ENCODE results near the gene DCTN2. TPM values are rescaled to one million over a fixed set of nuclear protein-coding genes. Genes with fewer than 3 reads are reported as not detected.
A peak's percentile ranks its signal among the peaks of the same experiment; 100 is the strongest.

Gene DCTN2
- total RNA-seq, result 102 to 103 TPM (median 102 TPM) in 3 replicates

DNA sequence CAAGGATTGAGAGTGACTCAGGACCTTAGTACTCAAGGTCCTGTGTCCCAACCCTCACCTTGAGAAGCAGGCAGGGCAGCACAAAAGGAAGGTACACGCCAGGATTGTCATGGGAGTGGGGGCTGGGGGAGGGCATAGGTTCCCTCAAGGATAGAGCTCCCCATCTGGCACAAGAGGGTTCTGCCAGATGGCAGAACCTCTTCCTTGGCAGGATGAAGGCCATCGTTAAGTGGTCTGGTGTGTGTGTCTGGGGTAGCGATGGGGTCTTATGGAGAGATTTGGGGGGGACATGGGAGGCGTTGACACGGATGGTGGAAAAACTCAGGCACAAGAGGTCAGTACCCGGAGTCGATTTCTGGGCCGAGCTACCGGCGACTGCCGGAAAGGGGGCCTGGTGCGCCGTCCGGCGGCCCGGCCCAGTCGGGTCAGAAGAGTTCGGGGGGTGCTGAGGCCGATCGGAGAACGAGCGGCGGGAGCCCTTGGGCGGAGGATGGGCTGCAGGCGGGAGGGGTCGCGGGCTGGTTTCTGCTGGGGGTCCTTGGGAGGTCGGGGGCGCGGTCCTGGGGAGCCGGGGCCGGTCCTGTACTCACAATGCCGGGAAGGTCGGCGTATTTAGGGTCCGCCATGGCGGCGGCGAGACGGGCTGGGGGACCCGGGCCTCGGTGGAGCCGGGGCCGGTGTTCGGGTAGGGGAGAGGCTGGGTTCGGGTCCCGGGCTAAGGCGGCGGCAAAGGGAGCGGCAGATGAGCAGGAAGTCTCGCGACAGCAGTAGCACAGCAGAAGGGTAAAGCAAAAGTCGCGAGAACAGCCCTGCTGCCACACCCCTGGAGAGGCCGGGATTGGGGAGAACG, at the start of gene DCTN2:
Gene DCTN2, minus strand, starts transcription at position 755 of the 850 bp plus-strand sequence. Its CDS starts 129 bp downstream, at position 626.
- no peak for TF ChIP-seq CTCF (IDR thresholded peaks at IDR 0.05; ENCODE audit: unreplicated experiment)
- peaks cover 16% of the 10 kb centered on the region for H3K4me1 Mint-ChIP-seq
- H3K36me3 Mint-ChIP-seq, result peaks cover 4% of the 10 kb centered on the region
- H3K27ac Mint-ChIP-seq, result peak within 1 kb of the TSS; percentile 96
- peak within 1 kb of the TSS; percentile 98 for H3K4me3 Mint-ChIP-seq
- peak; percentile 83 to 92 for DNase-seq (ENCODE audit: low spot score in 2 of 2, unreplicated experiment in 2 of 2)
- no peaks in the 10 kb centered on the region for H3K9me3 Mint-ChIP-seq
- peaks cover 46% of the 10 kb centered on the region for H3K27me3 Mint-ChIP-seq (ENCODE audit: low read depth)

DNA sequence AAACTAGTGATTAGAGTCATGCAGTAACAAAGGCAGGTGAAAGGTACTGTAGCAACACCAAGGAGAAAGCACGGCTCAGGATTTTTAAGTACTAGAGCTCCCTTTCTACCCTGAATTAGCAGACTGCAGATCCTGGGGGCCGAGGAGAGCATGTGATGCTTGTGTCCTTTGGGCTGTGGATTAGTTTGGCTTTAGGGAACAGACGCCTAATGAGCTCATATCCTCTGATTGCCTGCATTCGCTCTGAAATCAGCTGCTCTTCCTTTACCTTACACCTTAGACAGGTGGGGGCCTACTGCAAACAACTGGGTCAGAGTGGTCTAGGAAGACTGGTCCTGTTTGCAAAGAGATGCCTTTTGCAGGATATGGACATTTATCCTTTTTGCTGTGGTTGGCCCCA, 46.2 kb upstream of the DCTN2 start:
- TF ChIP-seq CTCF (IDR thresholded peaks at IDR 0.05; ENCODE audit: unreplicated experiment), result no peak
- Mint-ChIP-seq H3K9me3 (no peaks in the 10 kb centered on the region), H3K27me3 (ENCODE audit: low read depth) (peaks cover 3% of the 10 kb centered on the region), H3K4me3 (no peak overlapping the region), H3K27ac (no peak overlapping the region), H3K36me3 (peaks cover 10% of the 10 kb centered on the region), H3K4me1 (peaks cover 16% of the 10 kb centered on the region)
- DNase-seq (ENCODE audit: low spot score in 2 of 2, unreplicated experiment in 2 of 2), result no peak

GRCh38 chr12:57592551-57593165, 45.7 kb upstream of the DCTN2 start:
- H3K9me3 Mint-ChIP-seq, result no peaks in the 10 kb centered on the region
- H3K4me1 Mint-ChIP-seq, result peaks cover 16% of the 10 kb centered on the region
- TF ChIP-seq CTCF (IDR thresholded peaks at IDR 0.05; ENCODE audit: unreplicated experiment), result no peak
- peaks cover 8% of the 10 kb centered on the region for H3K36me3 Mint-ChIP-seq
- peaks cover 3% of the 10 kb centered on the region for H3K27me3 Mint-ChIP-seq (ENCODE audit: low read depth)
- DNase-seq (ENCODE audit: low spot score in 2 of 2, unreplicated experiment in 2 of 2), result no peak
- H3K4me3 Mint-ChIP-seq, result peak overlapping the region; percentile 88
- no peak overlapping the region for H3K27ac Mint-ChIP-seq

DNA sequence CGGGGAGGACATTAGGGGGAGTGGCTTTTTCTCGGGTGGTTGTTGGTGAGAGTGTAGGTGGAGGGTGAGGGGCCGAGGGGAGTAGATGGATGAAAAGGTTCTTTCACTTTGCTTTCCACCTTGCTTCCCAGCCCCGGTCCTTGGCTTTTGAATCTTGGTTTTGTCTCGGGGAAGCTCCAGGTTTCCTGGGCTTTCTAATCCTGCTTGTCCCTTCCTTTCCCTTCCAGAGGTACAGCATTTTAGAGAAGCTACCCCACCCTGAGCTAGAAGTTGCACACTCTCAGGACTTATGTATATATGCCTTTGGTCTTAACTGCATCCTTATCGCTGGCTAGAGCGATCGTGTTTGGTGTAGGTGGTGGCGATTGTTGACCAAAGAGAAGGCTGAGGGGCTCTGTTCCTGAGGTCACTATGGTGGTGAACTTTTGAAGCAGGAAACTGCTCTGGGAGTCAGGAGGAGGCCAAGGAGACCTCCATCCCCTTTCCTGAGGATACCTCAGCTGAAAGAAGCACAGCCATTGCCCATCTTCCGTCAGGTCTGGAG, 44.9 kb upstream of the DCTN2 start:
- no peak for TF ChIP-seq CTCF (IDR thresholded peaks at IDR 0.05; ENCODE audit: unreplicated experiment)
- H3K36me3 Mint-ChIP-seq, result peaks cover 3% of the 10 kb centered on the region
- peak overlapping the region; percentile 88 for H3K4me3 Mint-ChIP-seq
- peaks cover 3% of the 10 kb centered on the region for H3K27me3 Mint-ChIP-seq (ENCODE audit: low read depth)
- H3K9me3 Mint-ChIP-seq, result no peaks in the 10 kb centered on the region
- peaks cover 16% of the 10 kb centered on the region for H3K4me1 Mint-ChIP-seq
- no peak for DNase-seq (ENCODE audit: low spot score in 2 of 2, unreplicated experiment in 2 of 2)
- H3K27ac Mint-ChIP-seq, result peak overlapping the region; percentile 95

DNA sequence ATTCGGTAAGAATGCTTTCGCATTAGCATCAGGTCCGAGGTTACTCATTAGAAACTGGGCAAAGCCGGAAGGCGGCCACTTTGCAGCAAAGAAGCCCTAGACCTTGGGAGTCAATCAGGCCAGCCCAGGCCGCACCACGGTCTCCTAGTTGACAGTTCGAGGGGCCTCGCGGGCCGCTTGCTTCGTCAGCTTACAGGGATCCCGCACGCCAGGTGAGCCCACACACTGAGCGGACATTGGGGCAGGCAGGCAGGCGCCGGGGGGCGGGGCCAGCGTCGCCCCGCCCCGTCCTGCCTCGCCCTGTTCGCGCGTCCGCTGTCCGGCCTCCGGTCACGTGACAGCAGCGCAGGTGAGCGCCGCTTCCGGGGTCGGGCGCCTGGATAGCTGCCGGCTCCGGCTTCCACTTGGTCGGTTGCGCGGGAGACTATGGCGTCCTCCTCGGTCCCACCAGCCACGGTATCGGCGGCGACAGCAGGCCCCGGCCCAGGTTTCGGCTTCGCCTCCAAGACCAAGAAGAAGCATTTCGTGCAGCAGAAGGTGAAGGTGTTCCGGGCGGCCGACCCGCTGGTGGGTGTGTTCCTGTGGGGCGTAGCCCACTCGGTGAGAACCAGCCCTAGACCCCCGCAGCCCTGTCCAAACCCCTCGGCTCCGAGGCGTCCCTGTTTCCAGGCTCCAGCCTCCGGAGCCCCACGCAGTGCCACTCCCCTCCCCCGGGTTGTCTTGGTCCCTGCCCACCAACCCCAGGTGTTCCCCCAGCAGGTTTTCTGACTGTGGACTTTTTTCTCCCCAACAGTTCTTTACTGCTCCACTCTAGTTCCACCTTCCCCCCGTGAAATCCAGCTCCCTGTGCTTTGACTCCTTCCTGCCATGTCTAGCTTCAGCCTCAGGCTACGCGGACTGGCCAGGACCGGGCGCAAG, 44.1 kb upstream of the DCTN2 start, which contains the start of gene PIP4K2C:
Gene PIP4K2C, plus strand, starts transcription at position 329 of the 918 bp plus-strand sequence. Its CDS starts 98 bp downstream, at position 427.
- H3K36me3 Mint-ChIP-seq, result peaks cover 3% of the 10 kb centered on the region
- peak; percentile 79 to 83 for DNase-seq (ENCODE audit: low spot score in 2 of 2, unreplicated experiment in 2 of 2)

More for the DNA sequence above, 44.1 kb upstream of the DCTN2 start, which contains the start of gene PIP4K2C:
- peak within 1 kb of the TSS; percentile 95 for H3K27ac Mint-ChIP-seq
- H3K4me1 Mint-ChIP-seq, result peaks cover 16% of the 10 kb centered on the region
- H3K9me3 Mint-ChIP-seq, result no peaks in the 10 kb centered on the region
- H3K4me3 Mint-ChIP-seq, result peak within 1 kb of the TSS; percentile 88
- peaks cover 3% of the 10 kb centered on the region for H3K27me3 Mint-ChIP-seq (ENCODE audit: low read depth)
- TF ChIP-seq CTCF (IDR thresholded peaks at IDR 0.05; ENCODE audit: unreplicated experiment), result no peak

All from mesothelial cell of epicardium (in vitro differentiated cells).